ENCODE measurements around the gene GSS. TPM values are rescaled to one million over a fixed set of nuclear protein-coding genes. Genes with fewer than 3 reads are reported as not detected.

Gene GSS
- total RNA-seq, 1 donor from 2014 or later, result 72.5 TPM

GRCh38 chr20:34942301-34942700 lies 13.3 kb downstream of the GSS start:
- TF ChIP-seq, protein P1, sequence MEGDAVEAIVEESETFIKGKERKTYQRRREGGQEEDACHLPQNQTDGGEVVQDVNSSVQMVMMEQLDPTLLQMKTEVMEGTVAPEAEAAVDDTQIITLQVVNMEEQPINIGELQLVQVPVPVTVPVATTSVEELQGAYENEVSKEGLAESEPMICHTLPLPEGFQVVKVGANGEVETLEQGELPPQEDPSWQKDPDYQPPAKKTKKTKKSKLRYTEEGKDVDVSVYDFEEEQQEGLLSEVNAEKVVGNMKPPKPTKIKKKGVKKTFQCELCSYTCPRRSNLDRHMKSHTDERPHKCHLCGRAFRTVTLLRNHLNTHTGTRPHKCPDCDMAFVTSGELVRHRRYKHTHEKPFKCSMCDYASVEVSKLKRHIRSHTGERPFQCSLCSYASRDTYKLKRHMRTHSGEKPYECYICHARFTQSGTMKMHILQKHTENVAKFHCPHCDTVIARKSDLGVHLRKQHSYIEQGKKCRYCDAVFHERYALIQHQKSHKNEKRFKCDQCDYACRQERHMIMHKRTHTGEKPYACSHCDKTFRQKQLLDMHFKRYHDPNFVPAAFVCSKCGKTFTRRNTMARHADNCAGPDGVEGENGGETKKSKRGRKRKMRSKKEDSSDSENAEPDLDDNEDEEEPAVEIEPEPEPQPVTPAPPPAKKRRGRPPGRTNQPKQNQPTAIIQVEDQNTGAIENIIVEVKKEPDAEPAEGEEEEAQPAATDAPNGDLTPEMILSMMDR (IDR thresholded peaks at IDR 0.05; ENCODE audit: unreplicated experiment), result no peak
- Mint-ChIP-seq H3K9me3 (ENCODE audit: low read depth) (no peaks in the 10 kb centered on the region), H3K36me3 (ENCODE audit: insufficient read depth) (peaks cover 19% of the 10 kb centered on the region), H3K27ac (no peak overlapping the region), H3K4me3 (ENCODE audit: low read depth) (no peak overlapping the region), H3K27me3 (no peaks in the 10 kb centered on the region), H3K4me1 (ENCODE audit: low read depth) (no peaks in the 10 kb centered on the region)
- no peak for DNase-seq (ENCODE audit: low spot score, unreplicated experiment)

DNA sequence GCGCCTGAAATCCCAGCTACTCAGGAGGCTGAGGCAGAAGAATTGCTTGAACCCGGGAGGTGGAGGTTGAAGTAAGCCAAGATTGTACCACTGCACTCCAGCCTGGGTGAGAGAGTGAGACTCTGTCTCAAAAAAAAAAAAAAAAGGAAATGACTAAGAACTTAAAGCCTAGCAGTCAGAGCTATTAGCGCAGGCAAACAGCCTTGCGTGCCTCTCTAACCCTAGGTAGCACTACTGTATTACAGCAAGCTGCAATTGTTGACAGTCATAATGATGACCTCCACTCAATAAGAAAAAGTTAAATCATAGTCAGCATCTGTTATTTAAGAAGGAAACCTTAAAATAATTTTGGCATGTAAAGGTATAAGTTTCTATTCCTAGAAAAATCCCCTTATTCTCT lies 14.4 kb downstream of the GSS start:
- Mint-ChIP-seq H3K36me3 (ENCODE audit: insufficient read depth) (peaks cover 19% of the 10 kb centered on the region), H3K9me3 (ENCODE audit: low read depth) (no peaks in the 10 kb centered on the region)
- no peak for DNase-seq (ENCODE audit: low spot score, unreplicated experiment)

DNA sequence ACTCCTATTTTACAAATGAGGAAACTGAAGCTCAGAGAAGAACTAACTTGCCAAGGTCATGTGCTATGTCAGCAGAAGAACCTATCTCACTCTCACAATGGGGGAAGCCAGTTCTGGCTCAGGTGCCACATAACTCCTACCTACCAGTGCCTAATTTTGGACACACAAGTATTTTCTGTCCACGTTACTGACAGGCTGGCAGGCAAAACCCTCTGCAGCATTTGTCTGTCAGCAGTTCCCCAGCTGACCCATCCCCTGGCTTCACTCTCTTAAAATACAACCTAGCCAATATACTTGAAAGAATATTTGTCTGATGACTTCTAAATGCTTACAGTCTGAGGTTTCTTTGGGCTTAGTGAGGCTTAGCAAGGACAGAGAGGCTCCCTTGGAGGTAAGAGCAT lies 15.5 kb downstream of the GSS start:
- H3K4me3 Mint-ChIP-seq (ENCODE audit: low read depth), result no peak overlapping the region

More for the DNA sequence above, 14.4 kb downstream of the GSS start:
- TF ChIP-seq, protein P1 (IDR thresholded peaks at IDR 0.05; ENCODE audit: unreplicated experiment), result no peak
- H3K4me3 Mint-ChIP-seq (ENCODE audit: low read depth), result no peak overlapping the region
- no peaks in the 10 kb centered on the region for H3K4me1 Mint-ChIP-seq (ENCODE audit: low read depth)
- no peak overlapping the region for H3K27ac Mint-ChIP-seq
- H3K27me3 Mint-ChIP-seq, result no peaks in the 10 kb centered on the region

DNA sequence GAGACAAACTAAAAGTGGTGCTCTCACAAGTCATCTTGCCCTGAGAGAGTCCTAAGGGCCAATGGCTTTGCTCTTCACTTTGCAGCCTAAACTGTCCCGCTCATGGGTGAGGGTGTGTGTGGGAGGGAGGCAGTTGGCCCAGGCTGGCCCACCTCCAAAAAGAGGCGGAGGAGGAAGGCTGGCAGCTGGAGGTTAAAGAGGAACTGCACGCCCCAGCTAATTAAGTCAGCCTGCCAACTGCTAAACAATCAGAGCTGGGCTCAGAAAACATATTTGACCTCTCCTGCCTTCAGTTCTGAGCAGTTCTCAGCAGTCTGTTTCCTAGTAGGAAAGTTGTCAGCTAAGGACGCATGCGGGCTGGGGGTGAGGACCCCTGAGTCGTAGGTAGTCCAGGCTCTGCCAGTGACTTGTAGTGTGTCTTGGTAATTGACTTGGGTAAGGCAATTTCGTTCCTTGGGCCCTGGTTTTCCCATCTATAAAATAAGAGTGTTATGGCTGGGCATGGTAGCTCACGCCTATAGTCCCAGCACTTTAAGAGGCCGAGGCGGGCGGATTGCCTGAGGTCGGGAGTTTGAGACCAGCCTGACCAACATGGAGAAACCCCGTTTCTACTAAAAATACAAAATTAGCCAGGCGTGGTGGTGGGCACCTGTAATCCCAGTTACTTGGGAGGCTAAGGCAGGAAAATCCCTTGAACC lies 17.0 kb downstream of the GSS start:
- H3K27ac Mint-ChIP-seq, result no peak overlapping the region
- TF ChIP-seq, protein P1 (IDR thresholded peaks at IDR 0.05; ENCODE audit: unreplicated experiment), result no peak
- H3K9me3 Mint-ChIP-seq (ENCODE audit: low read depth), result no peaks in the 10 kb centered on the region
- DNase-seq (ENCODE audit: low spot score, unreplicated experiment), result no peak
- peaks cover 15% of the 10 kb centered on the region for H3K36me3 Mint-ChIP-seq (ENCODE audit: insufficient read depth)
- H3K4me1 Mint-ChIP-seq (ENCODE audit: low read depth), result no peaks in the 10 kb centered on the region
- H3K27me3 Mint-ChIP-seq, result no peaks in the 10 kb centered on the region
- no peak overlapping the region for H3K4me3 Mint-ChIP-seq (ENCODE audit: low read depth)

More for the DNA sequence above, 15.5 kb downstream of the GSS start:
- TF ChIP-seq, protein P1 (IDR thresholded peaks at IDR 0.05; ENCODE audit: unreplicated experiment), result no peak
- H3K36me3 Mint-ChIP-seq (ENCODE audit: insufficient read depth), result peaks cover 17% of the 10 kb centered on the region
- no peaks in the 10 kb centered on the region for H3K4me1 Mint-ChIP-seq (ENCODE audit: low read depth)
- DNase-seq (ENCODE audit: low spot score, unreplicated experiment), result no peak
- H3K27ac Mint-ChIP-seq, result no peak overlapping the region
- H3K9me3 Mint-ChIP-seq (ENCODE audit: low read depth), result no peaks in the 10 kb centered on the region
- no peaks in the 10 kb centered on the region for H3K27me3 Mint-ChIP-seq

DNA sequence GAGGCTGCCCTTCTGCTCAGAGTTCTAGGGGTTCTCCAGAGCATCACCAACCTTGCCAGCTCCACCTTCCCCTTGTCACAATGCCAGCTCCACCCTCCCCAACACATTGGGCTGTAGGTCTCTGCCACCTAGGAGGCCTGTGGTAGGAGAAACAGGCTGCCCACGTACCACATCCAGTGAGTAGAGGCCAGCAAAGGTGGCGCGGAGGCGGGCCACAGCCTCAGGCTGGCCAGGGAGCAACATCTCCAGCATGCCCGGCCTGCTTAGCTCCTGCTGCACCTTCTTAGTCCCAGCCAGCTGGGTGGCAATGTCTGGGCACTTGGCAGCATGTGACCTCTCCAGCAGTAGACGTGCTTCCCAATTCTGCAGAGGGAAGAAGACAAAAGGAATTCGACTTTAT lies 23.8 kb downstream of the GSS start:
- Mint-ChIP-seq H3K9me3 (ENCODE audit: low read depth) (no peaks in the 10 kb centered on the region), H3K4me3 (ENCODE audit: low read depth) (no peak overlapping the region), H3K27ac (no peak overlapping the region), H3K36me3 (ENCODE audit: insufficient read depth) (peaks cover 20% of the 10 kb centered on the region), H3K4me1 (ENCODE audit: low read depth) (no peaks in the 10 kb centered on the region), H3K27me3 (no peaks in the 10 kb centered on the region)
- DNase-seq (ENCODE audit: low spot score, unreplicated experiment), result no peak
- TF ChIP-seq, protein P1 (IDR thresholded peaks at IDR 0.05; ENCODE audit: unreplicated experiment), result no peak

Measured in progenitor cell of endocrine pancreas (in vitro differentiated cells).